GM10248 (cell line): Measurements from ENCODE around the gene CFAP46.

Experiments
- CTCF ChIA-PET: fragments of 300-600 bp; sonication (Branson Sonifier 250); formaldehyde crosslinking; extraction: SDS; loops from one replicate; lab custom pipeline; 2021; ENCODE audit warnings: antibody characterized with exemption; lab: Yijun Ruan, JAX
- POLR2A ChIA-PET: fragments of 350-650 bp; sonication (Branson Sonifier 250); formaldehyde crosslinking; extraction: SDS; loops from one replicate; lab custom pipeline; 2020; ENCODE audit warnings: antibody characterized with exemption; lab: Yijun Ruan, JAX
- DNase-seq: peaks from one replicate; pipeline ENCODE4 v3.0.0; 2012; ENCODE audit errors: extremely low spot score
- TF ChIP-seq, protein P1 (sequence below): IDR thresholded peaks from 2 replicates; pipeline ENCODE4 v1.5.1; 2012; ENCODE audit warnings: mild to moderate bottlenecking, low read depth; ENCODE audit errors: extremely low read depth, missing control alignments, control extremely low read depth

CFAP46 gene

DNA sequence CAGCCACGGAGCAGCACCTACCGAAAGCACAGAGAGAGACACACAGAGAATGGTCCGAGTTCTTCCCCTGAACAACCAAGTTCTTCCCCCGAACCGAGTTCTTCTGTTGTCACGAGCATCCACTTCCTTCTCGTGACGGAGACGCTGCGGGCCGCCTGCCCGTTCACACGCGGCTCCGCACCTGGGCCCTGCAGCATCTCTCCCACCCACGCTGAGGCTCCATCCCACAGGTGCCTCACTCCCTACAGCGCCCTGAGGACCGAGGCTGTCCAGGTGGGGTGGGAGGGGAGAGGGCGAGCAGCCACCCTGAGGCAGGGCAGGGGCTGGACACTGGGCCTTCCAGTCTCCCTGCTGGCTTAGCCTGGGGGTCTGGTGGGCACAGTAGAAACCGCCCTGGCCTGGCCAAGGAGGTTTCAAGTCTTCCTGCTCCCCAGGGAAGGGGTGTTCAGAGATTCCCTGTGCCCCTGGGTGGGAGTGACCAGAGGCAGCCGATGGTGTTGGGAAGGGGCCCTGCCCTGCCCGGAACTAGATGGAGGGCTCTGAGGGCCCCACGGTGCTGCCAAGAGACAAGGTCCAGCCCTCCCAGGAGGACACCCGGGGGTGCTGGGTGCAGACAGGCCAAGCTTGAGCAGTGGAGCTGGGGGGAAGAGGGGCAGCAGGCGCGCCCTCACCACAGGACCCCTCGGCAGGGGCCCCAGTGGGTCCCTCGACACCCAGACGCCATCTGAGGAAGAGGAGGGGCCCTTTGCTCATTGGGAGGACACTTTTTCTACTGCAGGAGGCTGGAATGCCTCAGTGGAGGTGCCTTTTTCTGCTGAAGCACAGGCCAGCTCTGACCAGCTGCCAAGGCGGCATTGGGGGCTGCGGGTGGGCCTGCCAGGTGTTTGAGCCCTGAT, 151.2 kb downstream of the CFAP46 start:
- CTCF ChIA-PET, result interaction anchor here (1.1 kb wide), 1 partner anchor 17 kb away, joined by 3 read pairs; no protein-coding TSS in a partner anchor
- POLR2A ChIA-PET, result no interaction called here
- no peak for DNase-seq
- TF ChIP-seq, protein P1, sequence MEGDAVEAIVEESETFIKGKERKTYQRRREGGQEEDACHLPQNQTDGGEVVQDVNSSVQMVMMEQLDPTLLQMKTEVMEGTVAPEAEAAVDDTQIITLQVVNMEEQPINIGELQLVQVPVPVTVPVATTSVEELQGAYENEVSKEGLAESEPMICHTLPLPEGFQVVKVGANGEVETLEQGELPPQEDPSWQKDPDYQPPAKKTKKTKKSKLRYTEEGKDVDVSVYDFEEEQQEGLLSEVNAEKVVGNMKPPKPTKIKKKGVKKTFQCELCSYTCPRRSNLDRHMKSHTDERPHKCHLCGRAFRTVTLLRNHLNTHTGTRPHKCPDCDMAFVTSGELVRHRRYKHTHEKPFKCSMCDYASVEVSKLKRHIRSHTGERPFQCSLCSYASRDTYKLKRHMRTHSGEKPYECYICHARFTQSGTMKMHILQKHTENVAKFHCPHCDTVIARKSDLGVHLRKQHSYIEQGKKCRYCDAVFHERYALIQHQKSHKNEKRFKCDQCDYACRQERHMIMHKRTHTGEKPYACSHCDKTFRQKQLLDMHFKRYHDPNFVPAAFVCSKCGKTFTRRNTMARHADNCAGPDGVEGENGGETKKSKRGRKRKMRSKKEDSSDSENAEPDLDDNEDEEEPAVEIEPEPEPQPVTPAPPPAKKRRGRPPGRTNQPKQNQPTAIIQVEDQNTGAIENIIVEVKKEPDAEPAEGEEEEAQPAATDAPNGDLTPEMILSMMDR, result no peak

DNA sequence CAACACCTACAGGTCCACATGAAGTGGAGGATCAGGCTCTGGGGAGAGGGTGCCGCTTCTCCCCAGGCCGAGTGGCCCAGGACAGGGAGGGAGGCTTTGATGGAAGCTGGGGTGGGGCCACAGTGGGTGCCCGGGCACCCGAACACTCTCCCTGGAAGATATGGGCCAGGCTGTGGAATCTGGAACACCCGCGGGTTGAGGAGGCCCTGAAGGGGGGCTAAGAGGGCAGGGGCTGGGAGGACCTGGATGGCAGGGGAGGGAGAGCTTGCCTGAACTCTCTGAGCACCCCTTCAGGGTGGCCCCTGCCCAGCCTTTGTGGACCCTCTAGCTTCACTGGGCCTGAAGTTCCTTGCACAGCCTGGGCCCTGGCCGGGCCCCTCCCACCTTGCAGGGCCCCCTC, 151.9 kb downstream of the CFAP46 start:
- TF ChIP-seq, protein P1, result no peak
- DNase-seq, result no peak
- ChIA-PET POLR2A (no interaction called here), CTCF (interaction anchor here (1.1 to 1.2 kb wide), 2 partner anchors 18 to 135 kb away, joined by 3 read pairs; no protein-coding TSS in a partner anchor)

DNA sequence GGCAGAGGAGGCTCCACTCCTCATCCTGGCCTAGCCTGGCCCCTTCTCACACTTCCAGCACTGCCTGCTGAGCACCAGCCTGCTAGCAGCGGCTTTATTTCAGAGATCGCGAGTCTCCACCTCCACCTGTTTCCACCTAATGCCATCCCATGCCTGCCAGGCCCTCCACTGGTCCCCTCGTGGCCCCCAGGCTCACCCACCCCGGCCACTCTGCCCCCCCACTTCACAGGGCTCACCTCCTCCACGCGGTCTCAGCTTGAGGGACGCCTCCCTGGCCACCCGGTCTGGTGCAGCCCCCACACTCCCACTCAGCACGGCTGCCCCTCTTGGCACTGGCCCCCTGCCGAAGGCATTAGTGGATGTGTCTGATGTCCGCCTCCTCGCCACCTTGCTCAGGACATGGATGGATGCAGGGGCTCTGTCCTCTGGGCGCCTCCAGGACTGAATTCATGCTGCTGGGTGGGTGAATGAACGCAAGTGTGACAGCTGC, 152.7 kb downstream of the CFAP46 start:
- no peak for DNase-seq
- CTCF ChIA-PET, result interaction anchor here (1.2 kb wide), 1 partner anchor 135 kb away, joined by 3 read pairs; no protein-coding TSS in a partner anchor
- TF ChIP-seq, protein P1, result no peak
- POLR2A ChIA-PET, result no interaction called here

DNA sequence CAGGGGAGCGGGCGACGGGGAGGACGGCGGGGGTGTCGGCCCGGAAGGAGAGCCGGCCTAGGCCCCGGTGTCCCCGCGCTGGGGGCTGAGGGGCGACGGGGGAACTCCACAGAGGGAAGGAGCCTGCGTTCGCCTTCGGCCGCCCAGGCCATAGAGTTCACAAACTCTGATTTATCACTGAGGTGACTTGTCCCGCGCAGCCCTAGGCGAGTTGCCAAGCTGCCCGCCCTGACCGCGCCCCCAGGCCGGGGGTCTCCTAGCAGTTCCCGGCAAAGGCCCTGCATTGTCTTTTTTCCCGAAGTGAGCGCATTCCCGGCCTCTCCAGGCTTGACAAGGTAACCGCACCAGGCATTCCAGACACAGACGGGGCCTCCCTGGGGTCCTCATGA, 153.5 kb downstream of the CFAP46 start:
- CTCF ChIA-PET, result no interaction called here
- POLR2A ChIA-PET, result no interaction called here
- DNase-seq, result no peak
- TF ChIP-seq, protein P1, result no peak

DNA sequence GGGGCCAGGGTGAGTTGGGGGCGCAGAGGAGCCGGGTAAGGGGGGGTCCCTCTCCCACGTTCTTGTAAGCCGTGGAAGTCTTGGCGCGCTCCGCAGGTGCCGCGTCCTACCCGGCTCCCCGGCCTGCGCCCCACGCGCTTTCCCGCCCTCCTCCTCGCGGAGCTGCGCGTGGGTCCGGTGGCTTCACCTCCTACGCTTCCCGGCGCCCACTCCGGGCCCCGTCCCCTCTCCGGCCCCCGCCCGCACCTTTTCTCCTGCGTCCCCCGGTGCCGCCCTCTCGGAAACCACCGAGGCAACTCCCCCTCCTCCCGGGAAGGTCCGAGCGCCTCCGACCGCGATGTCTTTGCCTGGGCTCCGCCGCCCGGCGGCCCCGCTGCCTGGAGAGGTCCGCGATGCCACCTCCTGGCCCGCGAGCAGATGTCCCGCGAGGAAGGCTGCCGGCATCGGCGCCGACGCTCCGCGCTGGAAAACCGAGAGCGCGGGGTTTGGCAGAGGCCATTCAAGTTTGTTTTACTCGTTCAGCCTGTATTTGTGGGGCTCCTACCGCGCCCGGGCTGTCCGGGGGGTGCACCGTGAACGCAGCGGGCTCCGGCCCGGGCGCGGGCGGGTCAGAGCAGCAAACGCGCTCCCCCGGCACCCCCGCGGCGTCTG, 154.1 kb downstream of the CFAP46 start:
- DNase-seq, result no peak
- TF ChIP-seq, protein P1, result no peak
- ChIA-PET POLR2A (no interaction called here), CTCF (no interaction called here)

DNA sequence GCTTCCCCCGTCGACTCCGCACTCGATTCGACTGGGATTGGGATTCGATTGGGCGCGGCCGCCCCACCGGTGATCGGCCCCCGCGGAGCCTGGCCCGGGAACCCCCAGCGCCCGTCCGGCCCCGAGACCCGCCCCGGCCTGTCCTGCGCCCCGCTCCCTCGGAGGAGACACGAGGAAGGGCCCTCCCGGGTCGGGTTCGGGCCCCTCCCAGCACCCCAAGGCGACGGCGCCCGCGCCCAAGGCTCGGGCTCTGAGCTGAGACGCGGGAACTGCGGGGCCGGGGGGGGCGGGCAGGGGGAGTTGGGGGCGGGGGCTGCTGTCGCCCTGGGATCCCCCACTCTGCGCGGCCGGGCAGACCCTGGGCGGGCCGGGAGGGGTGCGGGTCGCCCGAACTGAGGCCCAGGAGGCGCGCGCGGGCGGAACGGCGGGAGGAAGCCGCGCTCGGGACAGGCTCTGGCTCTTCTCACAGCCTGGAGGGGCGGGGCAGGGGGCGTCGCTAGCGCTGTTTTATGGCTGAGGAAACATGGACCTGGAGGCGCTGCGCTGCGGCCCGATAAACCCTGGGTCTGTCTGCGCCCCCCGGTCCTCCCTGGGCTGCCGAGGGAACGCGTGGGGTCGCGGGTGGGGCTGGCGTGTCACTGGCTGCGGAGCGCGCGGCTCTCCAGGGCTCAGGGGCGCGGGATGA, 154.7 kb downstream of the CFAP46 start:
- ChIA-PET CTCF (no interaction called here), POLR2A (no interaction called here)
- DNase-seq, result no peak
- TF ChIP-seq, protein P1, result no peak
